8988T (cell line): ENCODE measurements around the gene ITSN1.
"Not testable (repeated sequence)": the region's sequence is repeated elsewhere in the genome, so short reads cannot be mapped to it uniquely, and the experiment has no call there.

Source experiments
- DNase-seq: peaks from one replicate; pipeline ENCODE4 v3.0.0; 2011

The ITSN1 gene

GRCh38 chr21:33684068-33684467, 41.8 kb downstream of the ITSN1 start:
- DNase-seq: no peak

GRCh38 chr21:33684923-33685560, 42.7 kb downstream of the ITSN1 start:
- no peak for DNase-seq

- DNase-seq: no peak
Observed at GRCh38 chr21:33685613-33686197, 43.4 kb downstream of the ITSN1 start.

- no peak for DNase-seq
Observed at GRCh38 chr21:33686386-33686785, 44.1 kb downstream of the ITSN1 start.

GRCh38 chr21:33687634-33688033, 45.3 kb downstream of the ITSN1 start:
- no peak for DNase-seq

- DNase-seq: no peak
Observed at GRCh38 chr21:33688353-33688752, 46.1 kb downstream of the ITSN1 start.

- DNase-seq: no peak
Observed at GRCh38 chr21:33690874-33691273, 48.6 kb downstream of the ITSN1 start.

- no peak for DNase-seq
Observed at GRCh38 chr21:33691945-33692603, 49.8 kb downstream of the ITSN1 start.

- no peak for DNase-seq
Observed at GRCh38 chr21:33695813-33696212, 53.5 kb downstream of the ITSN1 start.

- DNase-seq: no peak
Observed at GRCh38 chr21:33696465-33696864, 54.2 kb downstream of the ITSN1 start.

- no peak for DNase-seq
Observed at GRCh38 chr21:33698087-33698860, 56.0 kb downstream of the ITSN1 start.

GRCh38 chr21:33699277-33699676, 57.0 kb downstream of the ITSN1 start:
- no peak for DNase-seq

GRCh38 chr21:33700491-33700890, 58.2 kb downstream of the ITSN1 start:
- DNase-seq: no peak

- DNase-seq: no peak
Observed at GRCh38 chr21:33703750-33704606, 61.7 kb downstream of the ITSN1 start.

- DNase-seq: no peak
Observed at GRCh38 chr21:33707846-33708245, 65.5 kb downstream of the ITSN1 start.

- DNase-seq: no peak
Observed at GRCh38 chr21:33708874-33709273, 66.6 kb downstream of the ITSN1 start.

- no peak for DNase-seq
Observed at GRCh38 chr21:33712022-33712803, 69.9 kb downstream of the ITSN1 start.

- DNase-seq: no peak
Observed at GRCh38 chr21:33721081-33721480, 78.8 kb downstream of the ITSN1 start.

GRCh38 chr21:33729139-33729538, 86.8 kb downstream of the ITSN1 start:
- DNase-seq: not testable (repeated sequence)

- no peak for DNase-seq
Observed at GRCh38 chr21:33729641-33730040, 87.3 kb downstream of the ITSN1 start.

GRCh38 chr21:33731447-33731846, 89.1 kb downstream of the ITSN1 start:
- no peak for DNase-seq

GRCh38 chr21:33732038-33732437, 89.7 kb downstream of the ITSN1 start:
- no peak for DNase-seq
